ENCODE data around the gene G6PC1. TPM values are rescaled to one million over a fixed set of nuclear protein-coding genes. Genes with fewer than 3 reads are reported as not detected.

G6PC1 gene
- total and polyA plus RNA-seq, 2 of the 13 experiments (the other 11 are each of a cell fraction or from before 2014, with no cell fraction given), result 1.7 to 37.9 TPM

DNA sequence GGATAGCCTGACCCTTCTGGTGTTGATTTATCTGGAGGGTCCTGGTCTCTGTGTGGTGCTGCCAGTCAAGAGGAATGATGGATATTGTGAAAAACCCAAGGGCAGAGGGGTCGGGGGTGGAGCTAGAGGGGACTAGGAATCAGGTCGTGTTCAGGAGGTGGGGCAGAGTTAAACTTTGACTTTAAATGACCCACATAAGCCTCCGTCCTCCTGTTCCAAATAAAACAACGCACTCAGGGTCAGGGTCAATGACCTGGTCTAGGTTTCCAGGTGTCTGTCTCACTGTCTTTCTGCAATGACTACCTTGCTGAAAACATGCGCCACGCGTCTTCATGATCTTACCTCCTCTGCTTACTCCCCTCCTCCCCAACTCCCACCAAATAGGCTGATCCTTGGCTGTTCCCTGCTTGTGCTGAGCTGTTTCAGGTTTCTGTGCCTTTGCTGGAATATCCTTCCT lies 34.9 kb upstream of the G6PC1 start (continued):
- TF ChIP-seq ZNF496 (CRISPR knock-in tag; IDR thresholded peaks at IDR 0.05; ENCODE audit: insufficient replicate concordance) (no peak), STAT5B (CRISPR knock-in tag; IDR thresholded peaks at IDR 0.05) (no peak), SAP130 (CRISPR knock-in tag; IDR thresholded peaks at IDR 0.05; ENCODE audit: low read depth) (peak; percentile 75), GLI4 (CRISPR knock-in tag; IDR thresholded peaks at IDR 0.05; ENCODE audit: borderline replicate concordance) (no peak), ZNF703 (CRISPR knock-in tag; IDR thresholded peaks at IDR 0.05; ENCODE audit: borderline replicate concordance) (no peak), YY1 (IDR thresholded peaks at IDR 0.05; ENCODE audit: insufficient read depth, insufficient replicate concordance, low read depth, low read length) (no peak), ZNF788 (CRISPR knock-in tag; IDR thresholded peaks at IDR 0.05; ENCODE audit: borderline replicate concordance) (peak; percentile 86; the same call in 1 of the 2 replicates), ZBTB38 (CRISPR knock-in tag; IDR thresholded peaks at IDR 0.05) (no peak; the same call in 1 of the 2 replicates), TCF12 (IDR thresholded peaks at IDR 0.05) (no peak), TCF12 (CRISPR knock-in tag; IDR thresholded peaks at IDR 0.05) (peak; percentile 51; the same call in 1 of the 2 replicates), ZNF558 (CRISPR knock-in tag; IDR thresholded peaks at IDR 0.05; ENCODE audit: borderline replicate concordance) (no peak), ZMYM2 (CRISPR knock-in tag; IDR thresholded peaks at IDR 0.05) (no peak), CBX1 (IDR thresholded peaks at IDR 0.05; ENCODE audit: low read depth) (no peak), ZNF383 (CRISPR knock-in tag; IDR thresholded peaks at IDR 0.05; ENCODE audit: borderline replicate concordance) (no peak)
- TF ChIP-seq, protein P1, sequence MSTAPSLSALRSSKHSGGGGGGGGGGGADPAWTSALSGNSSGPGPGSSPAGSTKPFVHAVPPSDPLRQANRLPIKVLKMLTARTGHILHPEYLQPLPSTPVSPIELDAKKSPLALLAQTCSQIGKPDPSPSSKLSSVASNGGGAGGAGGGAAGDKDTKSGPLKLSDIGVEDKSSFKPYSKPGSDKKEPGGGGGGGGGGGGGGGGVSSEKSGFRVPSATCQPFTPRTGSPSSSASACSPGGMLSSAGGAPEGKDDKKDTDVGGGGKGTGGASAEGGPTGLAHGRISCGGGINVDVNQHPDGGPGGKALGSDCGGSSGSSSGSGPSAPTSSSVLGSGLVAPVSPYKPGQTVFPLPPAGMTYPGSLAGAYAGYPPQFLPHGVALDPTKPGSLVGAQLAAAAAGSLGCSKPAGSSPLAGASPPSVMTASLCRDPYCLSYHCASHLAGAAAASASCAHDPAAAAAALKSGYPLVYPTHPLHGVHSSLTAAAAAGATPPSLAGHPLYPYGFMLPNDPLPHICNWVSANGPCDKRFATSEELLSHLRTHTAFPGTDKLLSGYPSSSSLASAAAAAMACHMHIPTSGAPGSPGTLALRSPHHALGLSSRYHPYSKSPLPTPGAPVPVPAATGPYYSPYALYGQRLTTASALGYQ (CRISPR knock-in tag; IDR thresholded peaks at IDR 0.05), result no peak
- TF ChIP-seq, protein P2, sequence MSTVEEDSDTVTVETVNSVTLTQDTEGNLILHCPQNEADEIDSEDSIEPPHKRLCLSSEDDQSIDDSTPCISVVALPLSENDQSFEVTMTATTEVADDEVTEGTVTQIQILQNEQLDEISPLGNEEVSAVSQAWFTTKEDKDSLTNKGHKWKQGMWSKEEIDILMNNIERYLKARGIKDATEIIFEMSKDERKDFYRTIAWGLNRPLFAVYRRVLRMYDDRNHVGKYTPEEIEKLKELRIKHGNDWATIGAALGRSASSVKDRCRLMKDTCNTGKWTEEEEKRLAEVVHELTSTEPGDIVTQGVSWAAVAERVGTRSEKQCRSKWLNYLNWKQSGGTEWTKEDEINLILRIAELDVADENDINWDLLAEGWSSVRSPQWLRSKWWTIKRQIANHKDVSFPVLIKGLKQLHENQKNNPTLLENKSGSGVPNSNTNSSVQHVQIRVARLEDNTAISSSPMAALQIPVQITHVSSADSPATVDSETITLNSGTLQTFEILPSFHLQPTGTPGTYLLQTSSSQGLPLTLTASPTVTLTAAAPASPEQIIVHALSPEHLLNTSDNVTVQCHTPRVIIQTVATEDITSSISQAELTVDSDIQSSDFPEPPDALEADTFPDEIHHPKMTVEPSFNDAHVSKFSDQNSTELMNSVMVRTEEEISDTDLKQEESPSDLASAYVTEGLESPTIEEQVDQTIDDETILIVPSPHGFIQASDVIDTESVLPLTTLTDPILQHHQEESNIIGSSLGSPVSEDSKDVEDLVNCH (CRISPR knock-in tag; IDR thresholded peaks at IDR 0.05), result no peak
- TF ChIP-seq, protein P3, sequence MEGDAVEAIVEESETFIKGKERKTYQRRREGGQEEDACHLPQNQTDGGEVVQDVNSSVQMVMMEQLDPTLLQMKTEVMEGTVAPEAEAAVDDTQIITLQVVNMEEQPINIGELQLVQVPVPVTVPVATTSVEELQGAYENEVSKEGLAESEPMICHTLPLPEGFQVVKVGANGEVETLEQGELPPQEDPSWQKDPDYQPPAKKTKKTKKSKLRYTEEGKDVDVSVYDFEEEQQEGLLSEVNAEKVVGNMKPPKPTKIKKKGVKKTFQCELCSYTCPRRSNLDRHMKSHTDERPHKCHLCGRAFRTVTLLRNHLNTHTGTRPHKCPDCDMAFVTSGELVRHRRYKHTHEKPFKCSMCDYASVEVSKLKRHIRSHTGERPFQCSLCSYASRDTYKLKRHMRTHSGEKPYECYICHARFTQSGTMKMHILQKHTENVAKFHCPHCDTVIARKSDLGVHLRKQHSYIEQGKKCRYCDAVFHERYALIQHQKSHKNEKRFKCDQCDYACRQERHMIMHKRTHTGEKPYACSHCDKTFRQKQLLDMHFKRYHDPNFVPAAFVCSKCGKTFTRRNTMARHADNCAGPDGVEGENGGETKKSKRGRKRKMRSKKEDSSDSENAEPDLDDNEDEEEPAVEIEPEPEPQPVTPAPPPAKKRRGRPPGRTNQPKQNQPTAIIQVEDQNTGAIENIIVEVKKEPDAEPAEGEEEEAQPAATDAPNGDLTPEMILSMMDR (CRISPR knock-in tag; IDR thresholded peaks at IDR 0.05), result peak; percentile 19; the same call in 1 of the 2 replicates
- TF ChIP-seq, protein P4, sequence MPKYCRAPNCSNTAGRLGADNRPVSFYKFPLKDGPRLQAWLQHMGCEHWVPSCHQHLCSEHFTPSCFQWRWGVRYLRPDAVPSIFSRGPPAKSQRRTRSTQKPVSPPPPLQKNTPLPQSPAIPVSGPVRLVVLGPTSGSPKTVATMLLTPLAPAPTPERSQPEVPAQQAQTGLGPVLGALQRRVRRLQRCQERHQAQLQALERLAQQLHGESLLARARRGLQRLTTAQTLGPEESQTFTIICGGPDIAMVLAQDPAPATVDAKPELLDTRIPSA (CRISPR knock-in tag; IDR thresholded peaks at IDR 0.05; ENCODE audit: borderline replicate concordance), result no peak
- TF ChIP-seq, protein P5, sequence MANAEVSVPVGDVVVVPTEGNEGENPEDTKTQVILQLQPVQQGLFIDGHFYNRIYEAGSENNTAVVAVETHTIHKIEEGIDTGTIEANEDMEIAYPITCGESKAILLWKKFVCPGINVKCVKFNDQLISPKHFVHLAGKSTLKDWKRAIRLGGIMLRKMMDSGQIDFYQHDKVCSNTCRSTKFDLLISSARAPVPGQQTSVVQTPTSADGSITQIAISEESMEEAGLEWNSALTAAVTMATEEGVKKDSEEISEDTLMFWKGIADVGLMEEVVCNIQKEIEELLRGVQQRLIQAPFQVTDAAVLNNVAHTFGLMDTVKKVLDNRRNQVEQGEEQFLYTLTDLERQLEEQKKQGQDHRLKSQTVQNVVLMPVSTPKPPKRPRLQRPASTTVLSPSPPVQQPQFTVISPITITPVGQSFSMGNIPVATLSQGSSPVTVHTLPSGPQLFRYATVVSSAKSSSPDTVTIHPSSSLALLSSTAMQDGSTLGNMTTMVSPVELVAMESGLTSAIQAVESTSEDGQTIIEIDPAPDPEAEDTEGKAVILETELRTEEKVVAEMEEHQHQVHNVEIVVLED (CRISPR knock-in tag; IDR thresholded peaks at IDR 0.05; ENCODE audit: borderline replicate concordance), result no peak

Data from HepG2 (cell line).